ENCODE data around the gene CAMKK2.
"Not testable (repeated sequence)": the region's sequence is repeated elsewhere in the genome, so short reads cannot be mapped to it uniquely, and the experiment has no call there.

The CAMKK2 gene

DNA sequence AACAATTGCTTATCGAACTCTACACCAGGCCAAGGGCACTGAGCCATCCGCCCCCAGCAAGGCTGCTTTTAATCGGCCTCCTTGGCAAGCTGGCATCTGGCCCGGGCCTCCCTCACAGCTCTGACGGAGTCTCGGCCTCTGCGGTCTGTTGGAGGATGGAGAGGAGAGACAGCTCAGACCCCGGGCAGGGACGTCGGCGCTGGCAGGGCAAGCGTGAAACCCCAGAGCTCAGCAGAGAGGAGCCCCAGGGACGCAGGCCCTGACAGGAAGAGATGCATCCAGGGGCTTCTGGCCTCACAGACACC lies 17.5 kb downstream of the CAMKK2 start:
- no peak for DNase-seq (ENCODE audit: low read depth)

DNA sequence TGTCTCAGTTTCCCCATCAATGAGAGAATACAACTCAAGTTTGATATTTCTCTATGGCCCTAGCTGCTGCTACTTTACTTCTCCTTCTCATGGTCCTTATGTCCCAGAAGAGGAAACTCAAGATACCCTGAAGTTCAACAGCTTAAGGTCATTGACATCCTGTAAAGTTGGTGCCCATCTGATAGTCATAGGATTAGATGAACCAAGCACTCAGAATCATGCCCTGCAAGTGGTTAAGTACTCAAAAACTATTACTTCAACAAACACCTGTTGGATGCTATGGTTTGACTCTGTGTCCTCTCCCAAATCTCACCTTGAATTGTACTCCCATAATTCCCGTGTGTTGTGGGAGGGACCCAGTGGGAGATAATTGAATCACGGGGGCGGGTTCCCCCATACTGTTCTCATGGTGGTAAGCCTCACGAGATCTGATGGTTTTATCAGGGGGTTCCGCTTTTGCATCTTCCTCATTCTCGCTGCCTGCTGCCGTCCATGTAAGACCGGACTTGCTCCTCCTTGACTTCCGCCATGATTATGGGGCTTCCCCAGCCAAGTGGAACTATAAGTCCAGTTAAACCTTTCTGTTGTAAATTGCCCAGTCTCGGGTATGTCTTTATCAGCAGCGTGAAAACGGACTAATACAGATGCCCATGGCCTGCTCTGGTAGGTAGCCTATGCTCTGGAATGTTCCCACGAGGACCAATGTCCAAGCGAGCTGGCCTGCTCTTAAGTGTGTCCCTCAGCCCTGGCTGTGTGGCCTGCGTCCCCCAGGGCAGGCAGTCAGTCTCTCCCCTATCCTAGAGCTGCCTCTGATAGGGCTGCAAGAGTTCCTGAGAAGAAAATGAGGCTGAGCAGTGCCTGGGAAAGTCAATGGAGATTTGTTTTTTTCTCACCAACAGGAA lies 18.1 kb downstream of the CAMKK2 start:
- DNase-seq (ENCODE audit: low read depth): no peak

DNA sequence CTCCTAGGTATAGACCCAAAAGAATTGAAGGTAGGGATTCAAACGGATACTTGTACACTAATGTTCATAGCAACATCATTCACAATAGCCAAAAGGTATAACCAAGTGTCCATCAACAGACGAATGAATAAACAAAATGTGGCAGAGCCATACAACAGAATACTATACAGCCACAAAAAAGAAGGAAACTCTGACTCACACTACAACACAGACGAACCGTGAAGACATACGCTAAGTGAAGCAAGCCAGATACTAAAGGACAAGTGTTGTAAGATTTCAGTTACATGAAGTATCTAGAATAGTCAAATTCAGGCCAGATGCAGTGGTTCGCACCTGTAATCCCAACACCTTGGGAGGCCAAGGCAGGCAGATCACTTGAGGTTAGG lies 19.1 kb downstream of the CAMKK2 start:
- DNase-seq (ENCODE audit: low read depth): no peak

GRCh38 chr12:121274036-121274763 lies 22.3 kb downstream of the CAMKK2 start:
- no peak for DNase-seq (ENCODE audit: low read depth)

- no peak for DNase-seq (ENCODE audit: low read depth)
Observed at GRCh38 chr12:121273364-121273896, 23.1 kb downstream of the CAMKK2 start.

DNA sequence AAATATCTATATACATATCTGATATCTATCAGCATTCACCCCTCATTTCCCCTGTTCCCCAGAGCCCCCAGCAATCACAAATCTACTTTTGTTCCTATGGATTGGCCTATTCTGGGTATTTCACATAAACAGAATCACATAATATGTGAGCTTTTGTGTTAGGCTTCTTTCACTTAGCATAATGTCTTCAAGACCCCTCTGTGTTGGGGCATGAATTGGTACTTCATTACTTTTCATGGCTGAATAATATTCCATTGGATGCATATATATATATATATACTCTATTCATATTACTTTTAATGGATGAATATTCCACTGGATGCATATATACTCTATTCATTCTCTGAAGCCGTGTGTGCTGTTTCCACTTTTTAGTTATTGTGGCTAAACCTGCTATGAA lies 28.7 kb downstream of the CAMKK2 start:
- no peak for DNase-seq (ENCODE audit: low read depth)

DNA sequence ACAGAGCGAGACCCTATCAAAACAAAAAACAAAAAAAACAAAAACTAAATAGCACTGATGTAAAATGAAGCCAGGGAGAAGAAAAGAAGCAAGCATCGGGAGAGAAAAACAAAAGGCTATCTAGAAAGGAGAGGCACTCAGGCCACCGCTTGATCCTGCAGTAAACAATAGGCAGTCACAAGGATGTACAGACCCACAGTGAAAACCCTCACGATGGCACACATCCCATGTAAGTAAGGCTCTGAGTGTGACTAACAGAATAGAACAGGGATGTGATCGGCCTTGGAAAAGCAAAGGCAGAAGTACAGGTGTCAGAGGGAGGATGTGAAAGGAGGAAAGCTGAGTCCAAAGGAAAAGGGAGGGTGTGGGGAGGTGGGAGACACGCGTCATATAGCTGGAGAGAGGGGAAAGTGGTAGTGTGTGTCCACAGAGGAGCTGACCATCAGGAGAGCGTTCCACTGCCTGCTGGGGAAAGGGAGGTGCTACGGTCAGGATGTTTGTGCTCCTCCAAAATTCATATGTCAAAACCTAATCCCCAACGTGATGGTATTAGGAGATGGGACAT lies 31.5 kb downstream of the CAMKK2 start:
- no peak for DNase-seq (ENCODE audit: low read depth)

DNA sequence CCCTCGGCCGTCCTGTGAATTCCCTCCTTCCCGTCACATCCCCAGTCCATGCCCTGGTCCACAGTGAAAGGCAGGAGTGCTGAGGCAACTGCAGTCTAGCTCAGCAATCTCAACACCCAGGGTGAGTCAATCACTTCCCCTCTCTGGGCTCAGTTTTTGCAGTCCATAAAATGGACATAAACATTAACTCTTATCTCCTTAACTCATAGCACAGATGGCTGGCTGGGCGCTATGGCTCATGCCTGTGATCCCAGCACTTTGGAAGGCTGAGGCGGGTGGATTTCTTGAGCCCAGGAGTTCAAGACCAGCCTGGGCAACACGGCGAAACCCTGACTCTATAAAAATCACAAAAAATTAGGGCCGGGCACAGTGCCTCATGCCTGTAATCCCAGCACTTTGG lies 32.4 kb downstream of the CAMKK2 start:
- no peak for DNase-seq (ENCODE audit: low read depth)

GRCh38 chr12:121263206-121263935 lies 33.1 kb downstream of the CAMKK2 start:
- no peak for DNase-seq (ENCODE audit: low read depth)

DNA sequence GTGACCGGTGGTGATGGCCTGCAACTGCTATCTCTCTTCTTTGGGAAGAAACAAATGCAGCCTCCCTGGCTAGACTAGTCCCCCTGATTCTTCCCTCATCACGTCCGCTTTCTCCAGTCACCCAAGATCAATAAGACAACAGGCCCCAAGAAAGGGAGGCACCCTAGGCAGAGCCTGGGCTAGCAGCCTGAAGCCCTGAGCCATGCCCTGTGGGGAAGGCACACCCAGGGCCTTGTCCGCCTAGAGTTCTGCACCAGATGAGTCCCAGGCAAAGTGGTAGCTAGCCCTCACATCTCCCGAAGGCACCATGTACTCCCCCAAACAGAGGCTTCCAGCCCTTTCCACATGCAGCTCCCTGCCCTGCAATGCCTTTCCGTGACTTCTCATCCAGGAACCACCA lies 35.1 kb downstream of the CAMKK2 start:
- DNase-seq (ENCODE audit: low read depth): no peak

DNA sequence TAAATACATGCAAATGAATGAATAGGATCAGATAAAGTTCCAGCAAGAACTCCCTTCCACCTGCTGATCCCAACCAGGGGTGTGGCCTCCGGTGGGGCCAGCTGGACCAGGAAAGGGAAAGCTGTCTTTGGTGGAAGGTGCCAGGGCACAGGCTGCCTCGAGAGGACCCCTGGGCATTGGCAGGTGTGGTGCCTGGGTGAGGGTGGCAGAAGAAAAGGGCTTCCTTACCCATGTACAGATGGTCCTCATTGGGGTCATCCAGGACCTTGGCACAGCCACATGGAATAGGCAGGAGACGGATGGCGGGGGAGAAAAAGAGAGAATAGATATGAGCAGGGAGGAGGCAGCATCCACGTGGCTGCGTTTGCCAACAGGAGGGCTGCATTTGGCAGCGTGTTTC lies 36.4 kb downstream of the CAMKK2 start:
- DNase-seq (ENCODE audit: low read depth): no peak

DNA sequence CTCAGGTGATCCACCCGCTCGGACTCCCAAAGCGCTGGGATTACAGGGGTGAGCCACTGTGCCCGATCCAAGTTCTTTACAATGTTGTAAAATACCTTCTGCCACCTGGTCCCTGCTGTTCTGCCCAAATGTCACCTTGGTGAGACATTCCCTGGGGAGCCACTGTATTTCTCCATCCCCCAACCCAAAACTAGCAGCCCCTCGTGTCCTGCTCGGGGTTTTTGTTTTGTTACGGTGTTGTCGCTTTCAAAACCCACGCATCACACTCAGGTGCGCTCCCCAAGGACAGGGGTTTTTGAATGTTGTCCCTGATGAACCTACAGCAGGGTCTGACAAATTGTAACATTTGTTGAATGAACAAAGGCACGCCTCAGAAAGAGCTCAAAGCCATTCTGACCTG lies 37.4 kb downstream of the CAMKK2 start:
- no peak for DNase-seq (ENCODE audit: low read depth)

GRCh38 chr12:121257704-121258449 lies 38.6 kb downstream of the CAMKK2 start:
- not testable (repeated sequence) for DNase-seq (ENCODE audit: low read depth)

GRCh38 chr12:121255433-121255832 lies 41.1 kb downstream of the CAMKK2 start:
- DNase-seq (ENCODE audit: low read depth): no peak

DNA sequence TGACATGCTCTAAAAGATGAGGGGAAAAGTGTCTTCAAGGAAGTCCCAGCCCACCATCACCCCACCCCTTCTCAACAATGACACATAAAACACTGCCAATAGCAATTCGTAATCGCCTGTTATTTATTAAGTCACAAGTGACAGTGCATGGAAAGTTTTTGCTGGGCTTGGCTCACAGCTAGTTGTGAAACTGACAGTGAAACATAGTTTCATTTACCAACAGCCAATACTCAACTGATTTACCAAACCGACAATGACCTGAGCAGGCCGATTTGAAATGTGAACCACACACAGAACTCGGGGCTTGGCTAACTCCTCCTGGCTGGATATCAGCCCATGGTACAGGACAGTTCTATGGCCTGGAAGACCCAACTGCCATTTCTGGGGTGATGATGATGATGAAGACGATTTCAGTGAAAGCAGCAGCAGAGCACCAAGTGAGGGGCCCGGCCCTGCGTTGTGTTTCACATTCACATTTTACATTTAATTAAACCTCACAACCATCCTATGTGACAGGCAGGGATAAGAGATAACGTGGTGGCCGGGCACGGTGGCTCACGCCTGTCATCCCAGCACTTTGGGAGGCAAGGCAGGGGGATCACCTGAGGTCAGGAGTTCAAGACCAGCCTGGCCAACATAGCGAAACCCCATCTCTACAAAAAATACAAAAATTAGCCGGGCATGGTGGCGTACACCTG lies 42.7 kb downstream of the CAMKK2 start:
- no peak for DNase-seq (ENCODE audit: low read depth)

DNA sequence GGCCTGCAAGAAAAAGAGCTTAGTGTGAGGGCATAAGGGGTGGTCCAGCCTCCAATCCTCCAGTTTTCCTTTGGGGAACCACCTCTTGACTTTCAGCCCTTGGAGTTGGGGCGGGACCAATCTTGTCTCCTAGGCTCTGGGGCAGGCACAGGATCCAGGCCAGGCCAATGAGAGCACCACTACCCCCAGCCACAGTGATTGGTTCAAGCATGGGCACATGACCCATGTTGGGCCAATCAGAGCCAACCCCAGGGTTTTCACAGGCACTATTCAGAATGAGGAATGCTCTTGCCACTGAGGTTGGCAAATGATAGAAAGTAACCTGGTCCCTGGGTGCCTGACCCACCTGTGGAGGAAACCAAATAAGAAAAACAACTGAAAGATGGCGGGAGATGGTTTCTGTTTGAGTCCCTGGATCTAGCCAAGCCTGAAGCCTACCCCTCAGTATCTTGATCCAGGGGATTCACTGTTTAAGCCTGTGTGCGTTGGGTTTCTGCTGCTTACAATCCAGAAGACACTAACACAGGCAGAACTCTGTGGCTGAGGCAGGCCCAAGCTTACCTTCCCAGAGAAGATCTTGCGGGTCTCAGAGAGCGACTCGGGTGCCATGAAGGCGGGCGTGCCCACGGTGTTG lies 43.7 kb downstream of the CAMKK2 start:
- DNase-seq (ENCODE audit: low read depth): no peak

GRCh38 chr12:121251838-121252237 lies 44.7 kb downstream of the CAMKK2 start:
- DNase-seq (ENCODE audit: low read depth): no peak

- DNase-seq (ENCODE audit: low read depth): no peak
Observed at GRCh38 chr12:121250359-121250758, 46.1 kb downstream of the CAMKK2 start.

DNA sequence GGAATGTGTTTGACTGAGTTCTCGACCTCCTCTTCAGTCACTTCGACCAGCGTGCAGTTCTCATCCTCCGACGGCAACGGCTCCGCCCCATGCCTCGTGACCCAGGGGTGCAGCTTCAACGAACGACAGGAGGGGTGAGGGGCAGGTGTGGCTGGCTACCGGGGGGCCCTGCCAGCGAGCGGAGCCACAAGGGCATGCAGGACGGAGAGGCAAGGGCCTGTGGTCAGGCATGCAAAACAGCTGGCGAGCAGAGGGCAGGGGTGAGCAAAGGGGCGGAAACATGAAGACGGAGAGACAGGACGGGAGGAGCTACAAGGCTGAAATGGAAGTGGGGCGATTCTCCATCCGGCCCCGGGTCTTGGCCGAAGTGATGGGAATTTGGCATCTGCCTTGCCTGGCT lies 47.9 kb downstream of the CAMKK2 start:
- DNase-seq (ENCODE audit: low read depth): no peak

GRCh38 chr12:121246893-121247557 lies 49.5 kb downstream of the CAMKK2 start:
- DNase-seq (ENCODE audit: low read depth): no peak
